HEK293 (cell line): Measurements from ENCODE around the gene FOXD3.
A peak's percentile ranks its signal among the peaks of the same experiment; 100 is the strongest.

Source experiments
- CTCF ChIA-PET: fragments of 350-600 bp; formaldehyde crosslinking; extraction: SDS; loops from one replicate; lab custom pipeline; 2021; ENCODE audit warnings: antibody characterized with exemption; lab: Yijun Ruan, JAX
- POLR2A ChIA-PET: fragments of 300-600 bp; formaldehyde crosslinking; extraction: SDS; loops from one replicate; lab custom pipeline; 2020; ENCODE audit warnings: antibody characterized with exemption, inconsistent platforms; lab: Yijun Ruan, JAX
- H3K27ac ChIP-seq: fragments of 200-500 bp; sonication (Bioruptor generic); 2 replicates; pipeline ENCODE4 v1.5.1; 2014; ENCODE audit warnings: low read depth, low read length, control low read depth, inconsistent platforms; ENCODE audit errors: extremely low read depth
- H3K36me3 ChIP-seq, 2 experiments: fragments of 200-500 bp in 1 of 2; sonication (Bioruptor generic) in 1 of 2; 1 replicate in 1 of 2; 2 replicates in 1 of 2; pipeline ENCODE4 v1.5.1; 2014 to 2017; ENCODE audit warnings: inconsistent platforms in 2 of 2, low read length in 2 of 2; ENCODE audit not compliant: control insufficient read depth in 2 of 2, insufficient read depth in 1 of 2
- H3K4me1 ChIP-seq: fragments of 200-500 bp; sonication (Bioruptor generic); 2 replicates; pipeline ENCODE4 v1.5.1; 2014; ENCODE audit warnings: mild to moderate bottlenecking, low read length, inconsistent platforms; ENCODE audit not compliant: control insufficient read depth, insufficient read depth
- H3K4me3 ChIP-seq: 2 replicates; pipeline ENCODE4 v1.5.1; 2011; ENCODE audit warnings: low read depth, mild to moderate bottlenecking, control low read depth, low read length, moderate library complexity
- H3K9me3 ChIP-seq: fragments of 200-500 bp; sonication (Bioruptor generic); 2 replicates; pipeline ENCODE4 v1.5.1; 2014; ENCODE audit warnings: low read depth, low read length, inconsistent platforms; ENCODE audit not compliant: control insufficient read depth, insufficient read depth
- CTCF ChIP-seq: fragments of 450-650 bp; formaldehyde crosslinking; IDR thresholded peaks from 2 replicates; pipeline ENCODE4 v1.5.1; 2016; ENCODE audit warnings: missing biosample characterization, missing genetic modification characterization
- MZF1 ChIP-seq: fragments of 450-650 bp; formaldehyde crosslinking; IDR thresholded peaks from 2 replicates; pipeline ENCODE4 v1.5.1; 2017; ENCODE audit warnings: missing biosample characterization, missing genetic modification characterization, borderline replicate concordance
- PRDM10 ChIP-seq: fragments of 450-650 bp; formaldehyde crosslinking; IDR thresholded peaks from 2 replicates; pipeline ENCODE4 v1.5.1; 2016; ENCODE audit warnings: missing biosample characterization, missing genetic modification characterization
- SALL2 ChIP-seq: fragments of 450-650 bp; formaldehyde crosslinking; IDR thresholded peaks from 2 replicates; pipeline ENCODE4 v1.5.0; 2017; ENCODE audit warnings: missing biosample characterization, mild to moderate bottlenecking, missing genetic modification characterization, borderline replicate concordance
- SP7 ChIP-seq: fragments of 450-650 bp; formaldehyde crosslinking; IDR thresholded peaks from 2 replicates; pipeline ENCODE4 v1.5.1; 2016; ENCODE audit warnings: missing biosample characterization, missing genetic modification characterization
- ZNF214 ChIP-seq: fragments of 450-650 bp; formaldehyde crosslinking; IDR thresholded peaks from 2 replicates; pipeline ENCODE4 v1.5.1; 2017; ENCODE audit warnings: missing biosample characterization, mild to moderate bottlenecking, missing genetic modification characterization, borderline replicate concordance
- ZNF266 ChIP-seq: fragments of 450-650 bp; formaldehyde crosslinking; IDR thresholded peaks from 2 replicates; pipeline ENCODE4 v1.5.1; 2016; ENCODE audit warnings: missing biosample characterization, missing genetic modification characterization, low read depth
- ZNF416 ChIP-seq: fragments of 450-650 bp; formaldehyde crosslinking; IDR thresholded peaks from 2 replicates; pipeline ENCODE4 v1.5.1; 2016; ENCODE audit warnings: missing biosample characterization, missing genetic modification characterization
- ZNF701 ChIP-seq: fragments of 450-650 bp; formaldehyde crosslinking; IDR thresholded peaks from 2 replicates; pipeline ENCODE4 v1.5.1; 2016; ENCODE audit warnings: missing biosample characterization, missing genetic modification characterization
- ZSCAN16 ChIP-seq: fragments of 450-650 bp; formaldehyde crosslinking; IDR thresholded peaks from 2 replicates; pipeline ENCODE4 v1.5.1; 2016; ENCODE audit warnings: missing biosample characterization, missing genetic modification characterization
- TF ChIP-seq, protein P1 (sequence below): fragments of 450-650 bp; IDR thresholded peaks from 2 replicates; pipeline ENCODE4 v1.5.1; 2018; ENCODE audit warnings: missing biosample characterization, mild to moderate bottlenecking, missing genetic modification characterization
- TF ChIP-seq, protein P2 (sequence below): fragments of 450-650 bp; formaldehyde crosslinking; IDR thresholded peaks from 2 replicates; pipeline ENCODE4 v1.5.1; 2016; ENCODE audit warnings: missing biosample characterization, missing genetic modification characterization

FOXD3 gene

GRCh38 chr1:63276624-63277023, 45.7 kb upstream of the FOXD3 start:
- no peak overlapping the region for H3K27ac ChIP-seq
- TF ChIP-seq ZNF266 (tag by site-specific recombination) (no peak), MZF1 (tag by site-specific recombination) (peak; percentile 99), PRDM10 (tag by site-specific recombination) (peak; percentile 45; the same call in 1 of the 2 replicates), SALL2 (tag by site-specific recombination) (no peak), ZNF214 (tag by site-specific recombination) (no peak), ZNF416 (no peak), ZNF701 (tag by site-specific recombination) (no peak), CTCF (peak; percentile 18; the same call in 1 of the 2 replicates), SP7 (no peak)
- TF ChIP-seq, protein P1, sequence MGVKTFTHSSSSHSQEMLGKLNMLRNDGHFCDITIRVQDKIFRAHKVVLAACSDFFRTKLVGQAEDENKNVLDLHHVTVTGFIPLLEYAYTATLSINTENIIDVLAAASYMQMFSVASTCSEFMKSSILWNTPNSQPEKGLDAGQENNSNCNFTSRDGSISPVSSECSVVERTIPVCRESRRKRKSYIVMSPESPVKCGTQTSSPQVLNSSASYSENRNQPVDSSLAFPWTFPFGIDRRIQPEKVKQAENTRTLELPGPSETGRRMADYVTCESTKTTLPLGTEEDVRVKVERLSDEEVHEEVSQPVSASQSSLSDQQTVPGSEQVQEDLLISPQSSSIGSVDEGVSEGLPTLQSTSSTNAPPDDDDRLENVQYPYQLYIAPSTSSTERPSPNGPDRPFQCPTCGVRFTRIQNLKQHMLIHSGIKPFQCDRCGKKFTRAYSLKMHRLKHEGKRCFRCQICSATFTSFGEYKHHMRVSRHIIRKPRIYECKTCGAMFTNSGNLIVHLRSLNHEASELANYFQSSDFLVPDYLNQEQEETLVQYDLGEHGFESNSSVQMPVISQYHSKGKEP (tag by site-specific recombination) = no peak
- no peaks in the 10 kb centered on the region for H3K36me3 ChIP-seq
- ChIA-PET CTCF (interaction anchor here (0.5 kb wide), 1 partner anchor 1547 kb away, joined by 5 read pairs; no protein-coding TSS in a partner anchor), POLR2A (no interaction called here)
- no peaks in the 10 kb centered on the region for H3K4me1 ChIP-seq
- no peaks in the 10 kb centered on the region for H3K9me3 ChIP-seq
- no peak overlapping the region for H3K4me3 ChIP-seq

- TF ChIP-seq, protein P2, sequence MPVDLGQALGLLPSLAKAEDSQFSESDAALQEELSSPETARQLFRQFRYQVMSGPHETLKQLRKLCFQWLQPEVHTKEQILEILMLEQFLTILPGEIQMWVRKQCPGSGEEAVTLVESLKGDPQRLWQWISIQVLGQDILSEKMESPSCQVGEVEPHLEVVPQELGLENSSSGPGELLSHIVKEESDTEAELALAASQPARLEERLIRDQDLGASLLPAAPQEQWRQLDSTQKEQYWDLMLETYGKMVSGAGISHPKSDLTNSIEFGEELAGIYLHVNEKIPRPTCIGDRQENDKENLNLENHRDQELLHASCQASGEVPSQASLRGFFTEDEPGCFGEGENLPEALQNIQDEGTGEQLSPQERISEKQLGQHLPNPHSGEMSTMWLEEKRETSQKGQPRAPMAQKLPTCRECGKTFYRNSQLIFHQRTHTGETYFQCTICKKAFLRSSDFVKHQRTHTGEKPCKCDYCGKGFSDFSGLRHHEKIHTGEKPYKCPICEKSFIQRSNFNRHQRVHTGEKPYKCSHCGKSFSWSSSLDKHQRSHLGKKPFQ (tag by site-specific recombination) = no peak
- TF ChIP-seq ZSCAN16 (tag by site-specific recombination) = peak; percentile 90; the same call in 1 of the 2 replicates
- Histone ChIP-seq H3K27ac (no peak overlapping the region), H3K4me3 (no peak overlapping the region), H3K9me3 (no peaks in the 10 kb centered on the region), H3K36me3 (no peaks in the 10 kb centered on the region), H3K4me1 (no peaks in the 10 kb centered on the region)
- CTCF ChIA-PET = no interaction called here
- POLR2A ChIA-PET = no interaction called here
Measured at GRCh38 chr1:63277195-63278192, 44.9 kb upstream of the FOXD3 start.
